HG03521 (cell line): ENCODE measurements around the gene TBL1X.
"Not testable (repeated sequence)": the region's sequence is repeated elsewhere in the genome, so short reads cannot be mapped to it uniquely, and the experiment has no call there.

Experiments
- ATAC-seq: cut with Tn5 transposase; IDR thresholded peaks from one replicate; pipeline ENCODE4 v1.9.1; 2021; ENCODE audit warnings: mild to moderate bottlenecking, moderate library complexity; ENCODE audit not compliant: unreplicated experiment

Gene TBL1X

DNA sequence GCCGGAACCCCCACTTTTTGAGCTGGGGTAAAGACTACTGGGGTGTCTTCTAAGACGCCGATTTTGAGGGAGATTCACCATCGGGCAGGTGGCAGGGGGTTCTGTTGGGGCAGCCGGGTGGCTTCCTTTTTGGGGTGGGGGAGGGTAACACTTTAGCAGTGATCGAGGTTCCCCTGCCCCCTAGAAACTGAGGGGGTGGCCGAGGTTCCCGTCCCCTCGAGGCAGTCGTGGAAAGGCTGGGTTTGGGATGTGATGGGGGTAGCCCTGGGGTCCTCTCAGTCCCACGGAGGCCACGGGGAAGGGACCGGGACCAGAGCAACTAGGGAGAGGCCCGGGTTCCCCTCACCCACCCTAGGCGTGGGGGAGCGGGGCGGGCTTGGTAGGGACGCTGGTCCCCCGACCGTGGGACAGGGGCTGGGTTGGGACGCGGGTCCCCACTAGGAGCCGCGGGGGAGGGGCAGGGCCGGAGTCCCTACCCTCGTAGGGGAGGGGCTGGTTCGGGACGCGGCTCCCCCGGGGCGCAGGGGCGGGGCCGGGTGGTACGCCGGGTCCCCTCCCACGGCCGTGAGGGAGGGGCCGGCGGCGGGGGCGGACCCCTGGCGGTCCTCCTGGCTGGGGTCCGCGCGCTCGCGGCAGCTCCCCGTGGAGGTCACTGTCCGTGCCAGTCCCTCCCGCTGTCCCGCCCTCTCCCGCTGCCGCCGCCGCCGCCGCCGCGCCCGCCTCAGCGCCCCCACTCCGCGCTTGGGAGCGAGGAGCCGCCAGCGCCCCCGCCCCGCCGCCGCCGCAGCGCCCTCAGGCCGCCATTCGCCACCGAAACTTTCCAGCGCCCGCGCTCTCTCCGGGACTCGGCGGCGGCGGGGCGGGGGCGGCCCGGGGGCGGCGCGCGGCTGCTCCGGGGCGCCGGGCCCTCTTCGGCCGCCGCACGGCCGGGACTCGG lies at the start of gene TBL1X:
Gene TBL1X, plus strand, starts transcription at position 624 of the 937 bp plus-strand sequence. CDS start 188,529 bp downstream, outside the sequence.
- ATAC-seq, result peak; percentile 37

DNA sequence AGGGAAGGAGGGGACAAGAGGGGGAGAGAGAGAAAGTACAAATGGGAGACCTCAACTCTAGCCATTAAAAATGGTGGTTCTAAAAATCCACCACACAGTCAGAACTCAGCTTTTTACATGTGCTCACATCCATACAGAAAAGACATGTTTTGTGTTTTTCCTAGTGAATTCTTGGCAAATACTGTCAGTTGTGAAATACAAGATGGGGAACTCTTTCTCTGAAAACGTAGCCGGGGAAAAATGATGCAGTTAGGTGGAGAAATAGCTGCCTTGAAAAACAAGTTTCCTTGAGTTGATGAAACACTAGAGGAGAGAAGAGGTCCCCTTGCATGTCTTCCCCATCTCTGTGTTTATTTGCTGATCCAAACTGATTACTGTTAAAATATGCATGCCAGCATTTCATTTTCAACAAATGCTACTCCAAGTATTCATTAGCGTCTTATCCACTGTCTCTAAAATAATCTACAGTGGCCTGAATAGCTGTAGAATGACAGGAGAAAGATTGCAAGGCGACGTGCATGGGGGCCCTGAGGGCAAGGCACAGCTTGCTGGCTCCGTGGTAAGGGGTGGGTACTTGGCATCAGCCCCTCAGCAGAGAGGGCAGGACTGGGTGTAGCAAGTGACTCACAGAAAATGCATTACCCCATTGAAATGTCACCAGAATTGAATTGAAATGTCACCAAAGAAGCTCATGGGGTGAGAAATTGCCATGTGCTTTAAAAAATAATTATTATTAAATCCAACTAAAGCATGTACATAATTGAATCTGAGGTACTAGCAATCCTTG lies 48.1 kb upstream of the TBL1X start:
- ATAC-seq, result no peak

DNA sequence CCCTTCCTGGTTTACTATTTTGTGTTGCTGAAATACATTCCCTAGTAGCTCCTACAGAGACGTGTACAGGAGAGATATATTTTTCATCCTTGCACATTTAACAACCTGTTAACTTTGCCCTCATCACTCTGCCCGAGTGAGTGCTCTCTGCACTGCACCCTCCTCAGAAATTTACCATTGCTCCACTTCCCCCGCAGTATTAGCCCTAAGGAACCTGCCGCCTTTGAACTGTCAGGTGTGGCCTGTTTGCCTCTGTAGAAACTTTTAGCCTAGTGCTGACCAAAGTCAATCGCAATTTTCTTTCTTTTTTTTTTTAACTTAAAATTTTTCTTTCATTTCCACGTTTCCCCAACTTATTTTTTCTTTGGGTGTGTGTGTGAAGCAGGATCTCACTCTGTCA lies 46.6 kb upstream of the TBL1X start:
- no peak for ATAC-seq

DNA sequence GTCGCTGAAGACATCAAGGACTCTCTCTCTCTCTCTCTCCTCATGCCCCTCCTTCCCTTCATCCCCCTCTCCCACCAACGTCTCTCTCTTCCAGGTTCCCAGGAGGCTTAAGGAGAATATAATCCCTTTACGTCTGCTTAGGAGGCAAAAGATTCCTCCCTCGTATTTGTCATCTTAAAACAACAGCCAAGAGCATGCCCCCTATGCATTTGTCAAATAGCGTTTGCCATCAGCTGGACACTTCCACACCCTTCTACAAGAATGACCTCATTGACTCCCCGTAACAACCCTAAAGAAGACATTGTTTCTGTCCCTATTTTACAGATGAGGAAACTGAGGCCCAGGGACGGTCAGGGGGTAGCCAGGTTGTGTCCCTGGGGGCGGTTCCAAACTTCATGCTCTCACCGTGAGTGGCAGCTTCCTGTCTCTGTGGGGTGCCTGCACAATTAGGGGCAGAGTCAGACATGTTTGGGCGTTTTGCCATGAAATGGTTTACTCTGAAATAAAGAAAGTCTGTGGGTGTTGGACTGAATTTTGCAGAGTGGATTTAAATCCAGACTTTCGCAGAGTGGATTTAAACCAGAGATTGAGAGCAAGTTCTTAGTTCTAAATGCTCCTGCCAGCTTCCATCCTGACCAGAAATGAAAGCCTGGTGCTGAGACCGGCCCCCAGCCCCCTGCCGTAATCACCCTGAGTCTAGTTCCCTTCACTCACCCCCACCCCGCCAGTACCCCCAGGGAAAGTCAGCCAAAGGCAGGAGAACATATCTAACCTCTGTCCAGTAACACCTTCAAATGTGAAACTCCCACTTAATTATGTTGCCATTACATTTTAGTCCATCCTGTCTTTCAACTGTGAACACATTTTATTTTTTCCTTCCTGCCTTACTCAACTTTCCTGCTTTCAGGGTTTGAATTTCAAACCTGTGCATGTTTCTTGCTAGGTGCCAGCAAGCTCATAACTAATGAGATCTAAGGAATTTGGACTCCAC lies 44.3 kb upstream of the TBL1X start:
- ATAC-seq, result no peak

DNA sequence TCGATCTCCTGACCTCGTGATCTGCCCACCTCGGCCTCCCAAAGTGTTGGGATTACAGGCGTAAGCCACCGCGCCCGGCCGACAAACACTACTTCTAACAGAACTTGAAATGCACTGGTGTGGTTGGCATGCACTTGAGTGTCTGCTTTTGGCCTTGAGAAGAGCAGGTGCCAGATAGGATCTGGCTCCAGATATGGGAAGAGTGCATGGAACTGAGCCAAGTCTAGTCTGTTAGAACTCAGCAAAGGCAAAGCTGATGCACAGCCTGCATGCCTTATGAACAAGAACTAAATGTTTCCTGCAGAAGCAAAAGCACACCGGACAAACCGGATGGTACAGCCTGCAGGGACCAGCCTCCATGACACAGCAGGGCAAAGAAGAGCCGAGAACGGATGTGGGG lies 35.1 kb upstream of the TBL1X start:
- no peak for ATAC-seq

DNA sequence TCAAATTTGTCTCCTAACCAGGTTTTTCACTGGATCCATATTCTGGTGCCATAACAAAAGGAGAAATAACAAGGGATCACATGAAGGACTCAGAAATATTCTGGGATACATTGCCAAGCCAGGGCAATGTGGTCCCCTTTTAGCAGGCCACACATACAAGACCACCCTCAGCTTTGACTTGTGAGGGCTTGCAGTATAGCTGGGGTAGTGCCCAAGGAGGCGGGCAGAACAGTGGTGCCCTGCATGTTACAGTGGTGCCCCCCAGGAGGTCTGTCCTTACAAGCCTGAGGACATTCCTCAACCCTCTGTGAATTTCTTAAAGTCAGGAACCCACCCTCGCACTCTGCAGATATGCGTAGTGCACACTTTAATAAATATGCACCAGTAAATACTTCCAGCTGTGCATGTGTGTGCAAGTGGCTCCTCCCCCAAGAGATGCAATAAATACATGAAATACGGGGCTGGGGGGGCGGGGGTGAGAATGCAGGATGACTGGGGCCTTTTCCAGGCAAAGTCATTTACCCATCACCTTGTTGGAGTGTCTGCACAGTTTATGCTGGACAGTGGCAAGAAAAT lies 34.4 kb upstream of the TBL1X start:
- no peak for ATAC-seq

DNA sequence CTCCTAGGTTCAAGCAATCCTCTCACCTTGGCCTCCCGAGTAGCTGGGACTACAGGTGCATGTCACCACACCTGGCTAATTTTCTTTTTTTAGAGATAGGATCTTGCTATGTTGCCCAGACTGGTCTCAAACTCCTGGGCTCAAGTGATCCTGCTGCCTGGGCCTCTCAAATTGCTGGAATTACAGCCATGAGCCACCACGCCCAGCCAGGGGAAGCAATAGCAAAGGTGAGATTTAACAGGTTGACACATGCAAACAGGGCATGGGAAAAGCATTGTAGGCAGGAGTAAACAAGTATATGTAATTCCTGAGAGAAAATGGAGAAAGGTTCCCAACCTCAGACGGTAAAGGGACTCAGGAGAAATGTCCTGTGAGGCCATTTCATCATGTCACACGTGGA lies 33.6 kb upstream of the TBL1X start:
- ATAC-seq, result no peak

DNA sequence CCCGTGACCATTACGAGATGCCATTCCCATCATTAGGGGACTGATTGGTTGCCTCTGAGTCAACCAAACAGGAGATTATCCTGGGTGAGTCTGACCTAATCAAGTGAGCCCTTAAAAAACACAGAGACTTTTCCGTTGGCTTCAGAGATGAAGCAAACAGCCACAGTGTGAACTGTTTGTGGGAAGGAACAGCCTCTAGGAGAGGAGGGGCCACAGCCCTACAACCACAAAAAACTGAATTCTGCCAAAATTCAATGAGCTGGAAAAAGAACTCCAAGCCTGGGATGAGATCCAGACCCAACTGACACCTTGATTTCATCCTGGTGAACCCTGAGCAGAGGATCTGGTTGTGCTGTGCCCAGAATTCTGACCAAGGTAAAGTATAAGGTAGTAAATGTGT lies 31.3 kb upstream of the TBL1X start:
- no peak for ATAC-seq

DNA sequence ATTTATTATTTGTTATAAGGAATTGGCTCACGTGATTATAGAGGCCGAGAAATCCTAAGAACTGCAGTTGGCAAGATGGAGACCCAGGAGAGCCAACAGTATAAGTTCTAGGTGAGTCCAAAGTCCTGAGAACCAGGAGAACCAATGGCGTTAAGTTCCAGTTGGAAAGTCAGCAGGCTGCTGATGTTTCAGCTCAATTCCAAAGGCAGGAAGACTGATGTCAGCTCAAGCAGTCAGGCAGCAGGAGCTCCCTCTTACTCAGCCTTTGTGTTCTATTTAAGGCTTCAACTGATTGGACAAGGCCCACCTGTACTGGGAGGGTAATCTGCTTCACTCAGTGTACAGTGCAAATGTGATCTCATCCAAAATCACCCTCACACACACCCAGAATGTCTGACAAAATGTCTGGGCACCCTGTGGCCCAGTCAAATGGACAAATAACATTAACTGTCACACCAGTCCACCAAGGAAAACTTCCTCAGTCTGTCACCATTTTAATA lies 30.8 kb upstream of the TBL1X start:
- no peak for ATAC-seq

DNA sequence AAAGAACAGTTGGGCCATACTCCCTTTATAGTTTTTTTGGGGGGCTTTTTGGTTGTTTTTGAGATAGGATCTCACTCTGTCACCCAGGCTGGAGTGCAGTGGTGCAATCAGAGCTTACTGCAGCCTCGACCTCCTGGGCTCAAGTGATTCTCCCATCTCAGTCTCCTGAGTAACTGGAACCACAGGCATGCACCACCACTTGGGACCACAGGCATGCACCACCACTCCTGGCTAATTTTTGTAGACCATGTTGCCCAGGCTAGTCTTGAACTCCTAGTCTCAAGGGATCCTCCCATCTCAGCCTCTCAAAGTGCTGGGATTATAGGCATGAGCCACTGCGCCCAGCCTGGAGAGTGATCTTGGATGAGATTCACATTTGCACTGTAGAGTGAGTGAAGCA lies 29.8 kb upstream of the TBL1X start:
- not testable (repeated sequence) for ATAC-seq

DNA sequence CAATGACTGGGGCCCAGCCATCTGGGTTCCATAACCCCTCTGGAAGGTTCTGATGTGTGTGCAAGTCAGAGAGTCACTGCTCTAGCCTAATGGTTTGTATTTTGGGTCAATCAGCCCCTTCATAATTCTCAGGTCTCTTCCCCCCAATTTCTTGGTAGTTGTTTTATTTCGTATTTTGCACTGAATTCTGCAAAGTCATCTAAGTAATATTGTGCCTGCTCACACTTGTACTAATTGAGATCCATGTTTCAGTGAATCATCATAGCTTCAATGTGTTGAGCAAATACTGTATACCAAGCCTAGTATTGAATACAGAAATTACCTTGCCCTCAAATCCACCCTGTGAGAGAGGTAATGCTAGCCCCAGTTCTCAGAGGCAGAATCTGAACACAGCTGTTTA lies 28.0 kb upstream of the TBL1X start:
- ATAC-seq, result no peak

DNA sequence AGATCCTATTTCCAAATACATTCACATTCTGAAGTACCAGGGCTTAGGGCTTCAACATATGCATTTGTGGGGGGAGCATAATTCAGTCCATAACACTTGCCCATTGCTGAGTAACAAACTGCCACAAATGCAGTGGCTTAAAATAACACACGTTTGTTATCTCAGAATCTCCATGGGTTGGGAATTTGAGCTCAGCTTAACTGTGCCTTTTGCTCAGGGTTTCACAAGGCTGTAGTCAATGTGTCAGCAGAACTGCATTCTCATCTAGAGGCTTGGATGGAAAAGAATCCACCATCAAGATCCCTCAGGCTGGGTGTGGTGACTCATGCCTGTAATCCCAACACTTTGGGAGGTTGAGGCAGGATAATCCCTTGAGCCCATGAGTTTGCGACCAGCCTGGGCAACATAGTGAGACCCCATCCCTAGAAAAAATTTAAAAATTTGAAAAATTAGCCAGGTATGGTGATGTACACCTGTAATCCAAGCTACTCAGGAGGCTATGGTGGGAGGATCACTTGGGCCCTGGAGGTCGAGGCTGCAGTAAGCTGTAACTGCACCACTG lies 25.8 kb upstream of the TBL1X start:
- ATAC-seq, result no peak

DNA sequence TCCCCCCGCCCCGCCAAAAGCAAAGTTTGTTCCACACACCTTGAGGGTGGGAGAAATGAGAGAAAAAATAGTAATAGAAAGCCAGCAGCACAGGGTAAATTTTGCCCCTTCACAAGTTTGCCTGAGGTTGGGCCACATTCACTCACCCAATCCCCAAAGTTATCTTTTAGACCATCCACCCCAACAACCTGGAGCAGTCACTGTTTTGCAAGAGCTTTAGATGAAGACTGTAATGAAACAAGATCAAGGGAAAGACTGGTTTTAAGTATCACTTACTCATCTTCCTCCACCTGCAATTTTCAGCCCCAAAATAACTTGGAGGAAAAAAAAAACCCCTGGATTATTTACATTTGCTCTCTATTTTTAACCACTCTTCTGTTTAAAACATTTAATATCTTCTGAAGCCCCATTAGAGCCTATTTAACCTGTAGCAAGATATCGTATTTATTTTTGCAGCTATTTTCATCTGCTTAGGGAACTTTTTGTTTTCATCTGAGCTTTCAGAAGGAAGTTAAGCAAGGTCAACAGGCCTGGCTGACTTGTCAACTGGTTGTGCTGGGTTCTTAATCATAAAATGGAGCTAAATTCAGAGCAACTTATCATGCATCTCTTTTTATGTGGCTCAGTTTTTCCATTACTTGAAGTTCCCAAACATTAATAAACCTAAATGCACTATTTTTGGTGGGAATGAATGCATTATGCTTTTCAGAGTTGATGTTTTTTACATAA lies 24.6 kb upstream of the TBL1X start:
- no peak for ATAC-seq

DNA sequence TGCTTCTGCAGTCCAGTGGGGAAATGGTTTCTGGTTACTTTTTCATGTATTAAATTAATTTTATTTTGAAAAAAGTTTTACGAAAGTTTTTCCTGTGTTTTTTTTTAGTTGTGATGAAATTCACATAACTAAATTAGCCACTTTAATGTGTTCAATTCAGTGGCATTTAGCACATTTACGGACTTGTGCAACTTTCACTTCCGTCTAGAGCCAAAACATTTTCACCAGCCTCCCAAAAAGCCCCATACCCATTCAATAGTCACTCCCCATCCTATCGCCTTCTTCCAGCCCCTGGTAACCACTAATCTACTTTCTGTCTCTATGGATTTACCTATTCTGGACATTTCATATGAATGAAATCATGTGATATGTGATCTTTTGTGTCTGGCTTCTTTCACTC lies 22.8 kb upstream of the TBL1X start:
- no peak for ATAC-seq

DNA sequence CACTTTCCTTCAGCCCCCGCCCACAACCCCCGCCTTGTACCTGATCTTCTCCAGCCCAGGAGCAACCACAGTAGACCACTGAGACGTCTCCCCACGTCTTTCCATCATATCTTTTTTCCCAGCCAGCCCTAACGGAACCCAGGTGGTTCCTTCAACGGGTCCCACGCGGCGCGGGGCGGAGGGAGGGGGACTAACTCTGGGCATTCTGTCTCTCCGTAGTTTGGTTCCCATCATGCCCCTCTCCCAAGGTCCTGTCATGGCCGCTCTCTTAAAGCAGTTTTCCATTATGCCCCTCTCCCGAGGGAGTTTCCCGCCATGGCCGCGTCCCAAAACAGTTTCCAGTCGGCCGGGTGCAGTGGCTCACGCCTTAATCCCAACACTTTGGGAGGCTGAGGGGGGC lies 21.5 kb upstream of the TBL1X start:
- ATAC-seq, result no peak

DNA sequence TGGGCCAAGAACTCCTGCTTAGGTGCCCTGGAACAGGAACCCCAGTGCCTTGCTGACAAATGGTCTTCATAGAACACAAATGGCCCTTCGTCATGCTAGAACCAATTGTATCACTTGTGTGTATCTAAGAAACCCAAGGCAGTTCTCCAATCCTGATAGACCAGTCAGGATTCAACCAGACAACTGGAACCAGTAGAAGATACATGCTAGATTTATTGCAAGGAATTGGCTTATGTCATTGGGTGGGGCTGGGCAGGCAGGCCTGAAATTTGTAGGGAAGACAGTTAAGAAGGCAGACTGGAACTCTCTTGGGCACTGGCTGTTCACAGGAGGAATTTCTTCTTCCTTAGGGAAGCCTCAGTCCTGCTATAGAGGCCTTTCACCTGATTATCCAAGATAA lies 17.0 kb upstream of the TBL1X start:
- no peak for ATAC-seq

DNA sequence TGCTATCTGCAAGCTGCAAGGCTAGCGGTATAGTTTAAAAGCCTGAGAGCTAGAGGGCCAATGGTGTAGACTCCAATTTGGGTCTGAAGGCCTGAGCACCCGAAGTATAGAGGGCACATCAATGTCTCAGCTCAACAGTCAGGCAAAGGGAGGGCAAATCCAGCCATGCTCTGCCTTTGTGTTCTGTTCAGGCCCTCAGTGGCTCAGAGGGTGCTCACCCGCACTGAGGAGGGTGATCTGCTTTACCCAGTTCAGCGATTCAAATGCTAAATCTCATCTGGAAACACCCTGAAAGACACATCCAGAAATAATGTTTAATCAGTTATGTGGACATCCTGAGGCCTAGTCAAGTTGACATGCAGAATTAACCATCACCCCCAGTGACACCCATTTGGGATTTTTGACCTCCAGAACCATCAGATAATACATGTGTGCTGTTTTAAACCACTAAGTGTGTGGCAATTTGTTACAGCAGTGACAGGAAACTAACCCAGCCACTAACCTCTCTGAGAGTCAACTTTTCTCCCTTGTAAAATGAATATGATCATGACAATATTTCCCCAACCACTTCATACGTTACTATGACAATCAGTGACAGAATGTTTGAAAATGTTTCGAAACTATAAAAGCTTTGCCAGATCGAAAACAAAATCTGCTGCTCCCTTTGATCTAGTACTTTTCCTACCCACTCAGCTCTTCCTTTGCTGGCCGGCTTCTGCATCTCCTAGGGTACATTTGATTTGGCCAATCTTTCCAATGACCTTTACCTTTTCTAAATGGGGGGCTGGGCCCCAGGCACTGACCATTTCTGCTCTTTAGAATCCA lies 8.4 kb upstream of the TBL1X start:
- ATAC-seq, result no peak

DNA sequence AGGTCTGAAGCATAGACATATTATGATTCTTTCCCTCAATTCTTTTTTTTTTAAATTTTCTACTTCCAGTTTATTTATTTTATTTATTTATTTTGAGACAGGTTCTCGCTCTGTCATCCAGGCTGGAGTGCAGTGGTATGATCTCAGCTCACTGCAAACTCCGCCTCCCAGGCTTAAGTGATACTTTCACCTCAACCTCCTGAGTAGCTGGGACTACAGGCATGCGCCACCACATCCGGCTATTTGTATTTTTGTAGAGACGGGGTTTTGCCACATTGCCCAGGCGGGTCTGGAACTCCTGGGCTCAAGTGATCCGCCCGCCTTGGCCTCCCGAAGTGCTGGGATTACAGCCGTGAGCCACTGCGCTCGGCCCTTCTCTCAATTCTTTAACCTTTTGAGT lies 6.8 kb upstream of the TBL1X start:
- not testable (repeated sequence) for ATAC-seq
